ENCODE measurements around the gene TSSC4. TPM values are rescaled to one million over a fixed set of nuclear protein-coding genes. Genes with fewer than 3 reads are reported as not detected.
A peak's percentile ranks its signal among the peaks of the same experiment; 100 is the strongest.

The TSSC4 gene
- total RNA-seq, 3 donors from 2014 or later (not counting 1 experiment from before 2014, with no cell fraction given): 52.8 to 67.9 (median 59.3) TPM

GRCh38 chr11:2392241-2392959 is 8.2 kb upstream of the TSSC4 start:
- no peaks in the 10 kb centered on the region for H3K9me3 Mint-ChIP-seq
- H3K27me3 ChIP-seq (ENCODE audit: control insufficient read depth, insufficient read depth, low read length): no peaks in the 10 kb centered on the region
- H3K4me3 ChIP-seq (ENCODE audit: low read length): no peak overlapping the region
- peaks cover 78% of the 10 kb centered on the region for H3K4me1 ChIP-seq (ENCODE audit: control insufficient read depth, insufficient read depth, low read length)
- no peaks in the 10 kb centered on the region for H3K27me3 Mint-ChIP-seq (ENCODE audit: low read depth in 2 of 2)
- no peaks in the 10 kb centered on the region for H3K9me3 ChIP-seq (ENCODE audit: control insufficient read depth, insufficient read depth, low read length)
- ATAC-seq (no peak), DNase-seq (no peak)
- H3K36me3 Mint-ChIP-seq: no peaks in the 10 kb centered on the region
- no peak overlapping the region for H3K27ac Mint-ChIP-seq
- intact Hi-C loops (cut with micrococcal nuclease): no loop called here
- WGBS (ENCODE audit: insufficient coverage): 66% methylated on average over 26 of the region's 26 CpGs
- TF ChIP-seq, protein P1, sequence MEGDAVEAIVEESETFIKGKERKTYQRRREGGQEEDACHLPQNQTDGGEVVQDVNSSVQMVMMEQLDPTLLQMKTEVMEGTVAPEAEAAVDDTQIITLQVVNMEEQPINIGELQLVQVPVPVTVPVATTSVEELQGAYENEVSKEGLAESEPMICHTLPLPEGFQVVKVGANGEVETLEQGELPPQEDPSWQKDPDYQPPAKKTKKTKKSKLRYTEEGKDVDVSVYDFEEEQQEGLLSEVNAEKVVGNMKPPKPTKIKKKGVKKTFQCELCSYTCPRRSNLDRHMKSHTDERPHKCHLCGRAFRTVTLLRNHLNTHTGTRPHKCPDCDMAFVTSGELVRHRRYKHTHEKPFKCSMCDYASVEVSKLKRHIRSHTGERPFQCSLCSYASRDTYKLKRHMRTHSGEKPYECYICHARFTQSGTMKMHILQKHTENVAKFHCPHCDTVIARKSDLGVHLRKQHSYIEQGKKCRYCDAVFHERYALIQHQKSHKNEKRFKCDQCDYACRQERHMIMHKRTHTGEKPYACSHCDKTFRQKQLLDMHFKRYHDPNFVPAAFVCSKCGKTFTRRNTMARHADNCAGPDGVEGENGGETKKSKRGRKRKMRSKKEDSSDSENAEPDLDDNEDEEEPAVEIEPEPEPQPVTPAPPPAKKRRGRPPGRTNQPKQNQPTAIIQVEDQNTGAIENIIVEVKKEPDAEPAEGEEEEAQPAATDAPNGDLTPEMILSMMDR (IDR thresholded peaks at IDR 0.05): no peak
- no peak overlapping the region for H3K27ac ChIP-seq (ENCODE audit: low read length)
- peaks cover 21 to 35% of the 10 kb centered on the region in 2 donors for H3K4me1 Mint-ChIP-seq
- H3K4me3 Mint-ChIP-seq: no peak overlapping the region
- H3K36me3 ChIP-seq (ENCODE audit: control insufficient read depth, insufficient read depth, low read length): peaks cover 35% of the 10 kb centered on the region

GRCh38 chr11:2393111-2393868 is 7.3 kb upstream of the TSSC4 start:
- ATAC-seq (peak in 1 of 3 donors; percentile 3), DNase-seq (no peak)
- WGBS (ENCODE audit: insufficient coverage): 78% methylated on average over 27 of the region's 27 CpGs
- TF ChIP-seq, protein P1 (IDR thresholded peaks at IDR 0.05): no peak
- Histone ChIP-seq H3K27ac (ENCODE audit: low read length) (no peak overlapping the region), H3K4me1 (ENCODE audit: control insufficient read depth, insufficient read depth, low read length) (peaks cover 69% of the 10 kb centered on the region), H3K27me3 (ENCODE audit: control insufficient read depth, insufficient read depth, low read length) (no peaks in the 10 kb centered on the region), H3K36me3 (ENCODE audit: control insufficient read depth, insufficient read depth, low read length) (peaks cover 38% of the 10 kb centered on the region), H3K4me3 (ENCODE audit: low read length) (no peak overlapping the region), H3K9me3 (ENCODE audit: control insufficient read depth, insufficient read depth, low read length) (no peaks in the 10 kb centered on the region)
- intact Hi-C loops (cut with micrococcal nuclease): no loop called here
- Mint-ChIP-seq H3K27ac (no peak overlapping the region), H3K4me3 (no peak overlapping the region), H3K4me1 (peaks cover 21 to 29% of the 10 kb centered on the region in 2 donors), H3K27me3 (ENCODE audit: low read depth in 2 of 2) (no peaks in the 10 kb centered on the region), H3K36me3 (no peaks in the 10 kb centered on the region), H3K9me3 (no peaks in the 10 kb centered on the region)

DNA sequence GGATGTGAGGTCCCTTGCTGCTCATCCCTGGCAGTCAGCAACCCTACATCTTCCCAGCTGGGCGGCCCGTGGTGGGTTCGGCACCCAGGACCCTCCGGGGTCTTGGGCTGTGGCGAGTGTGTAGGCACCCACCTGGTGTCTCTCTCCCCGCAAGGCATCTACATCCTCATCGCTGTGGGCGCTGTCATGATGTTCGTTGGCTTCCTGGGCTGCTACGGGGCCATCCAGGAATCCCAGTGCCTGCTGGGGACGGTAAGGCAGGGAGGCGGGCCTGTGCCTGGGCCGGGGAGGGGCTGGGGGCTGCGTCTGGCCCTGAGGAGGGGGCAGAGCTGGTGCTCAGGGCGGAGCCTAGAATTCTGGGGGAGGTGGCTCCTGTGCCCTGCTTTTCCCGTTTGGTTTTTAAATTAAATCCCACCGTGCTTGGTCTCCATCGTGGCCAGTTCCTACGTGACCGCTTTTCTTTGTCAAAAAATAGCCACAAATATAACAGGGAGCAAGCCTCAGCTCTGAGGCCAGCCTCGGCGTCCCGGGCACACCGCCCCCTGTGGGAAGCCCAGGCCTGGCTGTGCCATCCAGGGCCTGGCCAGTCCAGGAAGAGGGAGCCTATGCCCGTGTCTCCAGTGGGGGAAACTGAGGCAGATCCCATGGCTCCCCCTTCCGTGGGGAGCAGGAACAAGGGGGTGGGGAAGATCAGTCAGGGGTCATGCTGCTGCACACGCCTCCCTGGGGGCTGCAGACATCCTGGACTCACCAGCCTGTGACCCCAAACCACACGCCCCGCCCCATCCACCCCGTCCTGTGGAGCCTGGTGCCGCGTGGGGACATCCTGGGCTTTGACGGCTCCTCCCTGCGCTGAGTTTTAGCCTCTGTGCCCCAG is 6.4 kb upstream of the TSSC4 start:
- no peak for DNase-seq
- H3K36me3 Mint-ChIP-seq: no peaks in the 10 kb centered on the region
- no peaks in the 10 kb centered on the region for H3K9me3 Mint-ChIP-seq
- no peak overlapping the region for H3K27ac Mint-ChIP-seq
- peaks cover 65% of the 10 kb centered on the region for H3K4me1 ChIP-seq (ENCODE audit: control insufficient read depth, insufficient read depth, low read length)
- WGBS (ENCODE audit: insufficient coverage): 72% methylated on average over 34 of the region's 34 CpGs
- intact Hi-C loops (cut with micrococcal nuclease): no loop called here
- H3K9me3 ChIP-seq (ENCODE audit: control insufficient read depth, insufficient read depth, low read length): no peaks in the 10 kb centered on the region
- H3K4me3 ChIP-seq (ENCODE audit: low read length): no peak overlapping the region
- TF ChIP-seq, protein P1 (IDR thresholded peaks at IDR 0.05): no peak
- no peaks in the 10 kb centered on the region for H3K27me3 ChIP-seq (ENCODE audit: control insufficient read depth, insufficient read depth, low read length)
- H3K27me3 Mint-ChIP-seq (ENCODE audit: low read depth in 2 of 2): no peaks in the 10 kb centered on the region
- H3K27ac ChIP-seq (ENCODE audit: low read length): no peak overlapping the region
- H3K36me3 ChIP-seq (ENCODE audit: control insufficient read depth, insufficient read depth, low read length): peaks cover 38% of the 10 kb centered on the region
- ATAC-seq: peak in 1 of 3 donors; percentile 45
- H3K4me1 Mint-ChIP-seq: peaks cover 17 to 25% of the 10 kb centered on the region in 2 donors
- no peak overlapping the region for H3K4me3 Mint-ChIP-seq

All from natural killer cell (primary cell).